GM12873 (cell line): Measurements from ENCODE around the gene RASAL1.

Experiments used
- CTCF ChIP-seq: IDR thresholded peaks from 2 replicates; pipeline ENCODE4 v1.5.1; 2012; ENCODE audit warnings: low read depth, mild to moderate bottlenecking, moderate library complexity, low read length, control low read depth; ENCODE audit not compliant: insufficient read depth; ENCODE audit errors: missing control alignments

The RASAL1 gene

GRCh38 chr12:113142886-113143332 is 7.3 kb upstream of the RASAL1 start:
- no peak for TF ChIP-seq CTCF

GRCh38 chr12:113142173-113142885 is 6.8 kb upstream of the RASAL1 start:
- no peak for TF ChIP-seq CTCF

GRCh38 chr12:113140706-113141105 is 5.1 kb upstream of the RASAL1 start:
- no peak for TF ChIP-seq CTCF

GRCh38 chr12:113138826-113139225 is 3.3 kb upstream of the RASAL1 start:
- no peak for TF ChIP-seq CTCF

GRCh38 chr12:113137861-113138783 is 2.6 kb upstream of the RASAL1 start:
- TF ChIP-seq CTCF = no peak

- TF ChIP-seq CTCF = no peak
These were observed 1.5 kb upstream of the RASAL1 start for GRCh38 chr12:113136990-113137511.

- no peak for TF ChIP-seq CTCF
These were observed 798 bp upstream of the RASAL1 start for GRCh38 chr12:113136128-113136989.
